Measurements from ENCODE around the gene DOCK4.

Gene DOCK4

DNA sequence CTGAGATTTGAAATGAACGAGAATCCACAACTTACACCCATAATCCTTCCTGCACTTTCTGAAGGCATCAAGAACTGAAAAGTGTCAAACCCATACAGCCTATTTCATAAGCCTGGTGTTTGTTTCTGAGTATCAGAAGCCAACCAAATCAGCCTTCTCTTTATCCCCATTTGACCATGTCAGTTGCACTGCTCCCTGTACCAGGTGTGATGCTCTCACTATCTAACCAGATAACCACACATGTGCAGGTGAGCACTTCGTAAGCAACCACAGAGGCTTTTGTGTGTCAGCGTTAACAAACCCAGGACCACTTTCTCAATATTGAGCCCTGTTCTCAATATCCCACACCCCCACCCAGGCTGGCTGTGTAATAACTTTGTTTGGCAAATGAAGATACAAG lies 114.4 kb downstream of the DOCK4 start:
- TF ChIP-seq ZFX (IDR thresholded peaks at IDR 0.05), result no peak
- TF ChIP-seq, protein P1, sequence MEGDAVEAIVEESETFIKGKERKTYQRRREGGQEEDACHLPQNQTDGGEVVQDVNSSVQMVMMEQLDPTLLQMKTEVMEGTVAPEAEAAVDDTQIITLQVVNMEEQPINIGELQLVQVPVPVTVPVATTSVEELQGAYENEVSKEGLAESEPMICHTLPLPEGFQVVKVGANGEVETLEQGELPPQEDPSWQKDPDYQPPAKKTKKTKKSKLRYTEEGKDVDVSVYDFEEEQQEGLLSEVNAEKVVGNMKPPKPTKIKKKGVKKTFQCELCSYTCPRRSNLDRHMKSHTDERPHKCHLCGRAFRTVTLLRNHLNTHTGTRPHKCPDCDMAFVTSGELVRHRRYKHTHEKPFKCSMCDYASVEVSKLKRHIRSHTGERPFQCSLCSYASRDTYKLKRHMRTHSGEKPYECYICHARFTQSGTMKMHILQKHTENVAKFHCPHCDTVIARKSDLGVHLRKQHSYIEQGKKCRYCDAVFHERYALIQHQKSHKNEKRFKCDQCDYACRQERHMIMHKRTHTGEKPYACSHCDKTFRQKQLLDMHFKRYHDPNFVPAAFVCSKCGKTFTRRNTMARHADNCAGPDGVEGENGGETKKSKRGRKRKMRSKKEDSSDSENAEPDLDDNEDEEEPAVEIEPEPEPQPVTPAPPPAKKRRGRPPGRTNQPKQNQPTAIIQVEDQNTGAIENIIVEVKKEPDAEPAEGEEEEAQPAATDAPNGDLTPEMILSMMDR (conservative IDR thresholded peaks at IDR 0.05), result no peak
- no peak overlapping the region for H3K27ac ChIP-seq

DNA sequence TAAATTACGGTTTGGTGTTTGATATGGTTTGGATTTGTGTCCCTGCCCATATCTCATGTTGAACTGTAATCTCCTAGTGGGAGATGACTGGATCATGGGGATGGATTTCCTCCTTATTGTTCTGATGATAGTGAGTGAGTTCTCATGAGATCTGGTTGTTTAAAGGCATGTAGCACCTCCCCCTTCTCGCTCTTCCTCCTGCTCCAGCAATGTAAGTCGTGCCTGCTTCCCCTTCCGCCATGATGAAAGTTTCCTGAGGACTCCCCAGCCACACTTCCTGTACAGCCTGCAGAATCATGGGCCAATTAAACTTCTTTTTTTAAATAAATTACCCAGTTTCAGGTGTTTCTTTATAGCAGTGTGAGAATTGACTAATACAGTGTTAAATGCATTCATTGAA lies 116.6 kb downstream of the DOCK4 start:
- H3K27ac ChIP-seq, result no peak overlapping the region
- TF ChIP-seq ZFX (IDR thresholded peaks at IDR 0.05), result no peak
- TF ChIP-seq, protein P1 (conservative IDR thresholded peaks at IDR 0.05), result no peak

DNA sequence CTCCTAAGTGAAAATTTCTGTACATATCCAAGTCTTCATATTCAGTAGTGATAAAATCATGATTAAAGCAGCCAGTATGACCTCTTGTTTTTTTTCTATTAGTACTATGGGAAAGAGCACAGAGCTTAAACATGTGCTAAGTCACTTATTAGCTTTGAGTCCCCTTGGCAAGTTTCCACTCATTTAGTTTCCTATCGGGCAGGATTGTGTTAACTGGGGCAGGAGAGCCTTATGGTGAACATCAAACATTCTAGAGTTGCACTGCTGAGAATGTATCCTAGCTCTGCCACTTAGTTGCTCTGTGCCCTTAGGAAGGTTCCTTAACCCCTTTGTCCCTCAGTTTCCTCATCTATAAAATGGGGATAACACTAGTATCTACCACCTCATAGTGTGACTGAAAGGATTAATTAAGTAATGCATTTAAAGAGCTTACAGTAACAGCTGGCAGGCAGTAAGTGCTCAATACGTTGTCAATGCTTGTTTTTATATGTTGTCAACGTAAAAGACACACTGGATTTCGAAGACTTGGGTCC lies 117.6 kb downstream of the DOCK4 start:
- H3K27ac ChIP-seq, result no peak overlapping the region
- TF ChIP-seq, protein P1 (conservative IDR thresholded peaks at IDR 0.05), result no peak
- TF ChIP-seq ZFX (IDR thresholded peaks at IDR 0.05), result no peak

DNA sequence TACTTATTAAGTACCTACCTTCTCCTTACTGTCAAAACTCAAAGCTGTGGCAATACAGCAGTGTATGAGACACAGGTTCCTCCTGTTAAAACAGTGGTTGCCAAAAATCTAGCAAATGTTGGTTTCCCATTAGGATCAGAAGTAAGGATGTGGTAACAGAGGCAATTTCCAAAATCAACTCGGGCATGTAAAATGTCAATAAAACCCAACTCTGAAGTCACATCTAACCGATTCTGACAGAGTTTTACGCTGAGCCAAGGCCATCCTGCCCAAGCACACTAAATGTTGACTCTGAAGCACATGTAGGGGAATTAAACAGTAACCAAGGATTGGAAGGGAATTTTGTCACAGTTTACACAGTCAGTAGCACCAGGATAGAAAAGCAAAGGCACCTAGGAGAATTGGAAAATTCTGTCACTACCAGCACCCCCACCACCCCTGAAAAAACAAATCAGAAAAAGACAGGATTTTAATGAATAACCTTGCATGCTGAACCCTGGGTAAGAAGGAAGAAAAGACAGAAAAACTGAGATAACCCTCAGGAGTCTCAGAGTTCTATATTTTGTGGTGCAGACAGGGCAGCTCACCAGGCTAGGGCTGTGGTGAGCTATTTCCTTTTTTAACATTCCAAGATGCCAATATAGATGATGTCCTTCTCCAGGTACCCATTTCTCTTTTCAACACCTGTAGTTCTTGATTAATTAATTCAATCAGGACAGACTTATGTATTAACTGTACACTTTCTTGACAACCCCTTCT lies 119.5 kb downstream of the DOCK4 start:
- TF ChIP-seq, protein P1 (conservative IDR thresholded peaks at IDR 0.05), result no peak
- no peak for TF ChIP-seq ZFX (IDR thresholded peaks at IDR 0.05)
- no peak overlapping the region for H3K27ac ChIP-seq

DNA sequence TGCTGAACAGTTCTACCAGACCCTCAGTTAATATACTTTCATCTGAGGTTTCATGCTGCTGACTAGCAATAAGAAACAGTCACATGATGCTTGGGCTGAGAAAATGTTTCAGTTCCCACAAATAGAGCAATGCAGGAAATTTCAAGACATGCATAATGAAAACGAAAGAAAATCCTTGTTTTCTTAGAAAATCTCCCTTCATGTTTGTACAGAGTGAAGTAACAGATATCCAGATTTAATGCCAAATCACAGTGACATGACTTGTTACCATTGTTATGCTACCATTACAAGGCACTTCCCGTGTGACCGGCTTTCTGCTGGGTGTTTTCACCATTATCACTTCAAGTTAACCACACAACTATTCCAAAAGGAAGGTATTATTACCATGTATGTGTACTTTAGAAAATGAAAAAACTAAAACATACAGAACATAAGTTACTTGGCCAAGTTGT lies 121.7 kb downstream of the DOCK4 start:
- TF ChIP-seq, protein P1 (conservative IDR thresholded peaks at IDR 0.05), result no peak
- no peak for TF ChIP-seq ZFX (IDR thresholded peaks at IDR 0.05)

DNA sequence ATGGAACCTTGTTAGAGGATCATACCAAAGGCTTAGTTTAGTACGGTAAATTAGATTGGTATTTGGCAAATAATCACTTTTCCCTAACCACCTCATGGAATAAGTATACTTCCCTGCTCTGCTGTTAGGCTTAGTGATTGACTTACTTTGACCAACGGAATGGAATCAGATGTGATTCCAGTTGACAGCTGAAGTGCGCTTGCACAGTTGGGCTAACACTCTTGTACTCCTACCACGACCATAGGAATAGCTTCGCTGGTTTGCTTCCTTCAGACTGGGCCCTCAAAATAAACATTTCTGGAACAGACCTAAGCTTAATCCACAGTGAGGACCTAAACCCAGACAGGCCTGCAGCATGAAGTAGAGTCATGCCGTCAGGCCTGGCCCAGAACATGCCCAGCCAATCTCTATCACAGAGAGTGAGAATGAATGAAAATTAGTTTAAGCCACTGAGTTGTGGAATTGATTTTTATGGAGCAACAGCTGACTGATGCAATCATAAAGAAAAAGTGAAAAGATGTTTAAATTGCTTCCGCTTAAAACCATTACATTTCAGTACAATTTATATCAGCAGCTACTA lies 122.3 kb downstream of the DOCK4 start:
- no peak overlapping the region for H3K27ac ChIP-seq
- TF ChIP-seq, protein P1 (conservative IDR thresholded peaks at IDR 0.05), result no peak
- no peak for TF ChIP-seq ZFX (IDR thresholded peaks at IDR 0.05)

More for the DNA sequence above, 121.7 kb downstream of the DOCK4 start:
- H3K27ac ChIP-seq, result no peak overlapping the region

DNA sequence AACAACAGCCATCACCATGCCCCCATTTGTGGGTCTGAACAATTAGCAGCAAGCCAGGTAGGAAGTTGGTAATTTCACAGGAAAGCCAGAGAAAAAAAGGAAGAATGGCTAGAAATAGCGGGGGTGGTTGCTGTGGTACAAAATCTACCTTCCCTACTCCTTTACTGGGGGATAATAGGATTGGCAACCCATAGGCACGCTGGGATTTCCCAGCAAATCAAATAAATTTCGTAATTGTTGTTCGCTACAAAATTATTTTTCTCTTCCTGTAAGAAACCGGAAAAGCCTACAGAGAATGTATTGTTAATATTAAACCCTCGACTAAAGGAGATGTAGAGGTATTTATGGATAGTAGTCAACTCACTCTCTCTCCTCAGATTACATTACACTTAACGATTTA lies 123.9 kb downstream of the DOCK4 start:
- no peak overlapping the region for H3K27ac ChIP-seq
- TF ChIP-seq, protein P1 (conservative IDR thresholded peaks at IDR 0.05), result no peak
- TF ChIP-seq ZFX (IDR thresholded peaks at IDR 0.05), result no peak

All from C4-2B (cell line).